Ramos (cell line): ENCODE results near the gene SFMBT2.

ENCODE experiments used
- in situ Hi-C: fragments of 300-500 bp; cut with MboI; formaldehyde crosslinking; loops from one replicate; pipeline ENCODE4 v1.14.3; 2022; ENCODE audit warnings: low sequenced_read_pairs; ENCODE audit not compliant: unreplicated experiment

Gene SFMBT2

DNA sequence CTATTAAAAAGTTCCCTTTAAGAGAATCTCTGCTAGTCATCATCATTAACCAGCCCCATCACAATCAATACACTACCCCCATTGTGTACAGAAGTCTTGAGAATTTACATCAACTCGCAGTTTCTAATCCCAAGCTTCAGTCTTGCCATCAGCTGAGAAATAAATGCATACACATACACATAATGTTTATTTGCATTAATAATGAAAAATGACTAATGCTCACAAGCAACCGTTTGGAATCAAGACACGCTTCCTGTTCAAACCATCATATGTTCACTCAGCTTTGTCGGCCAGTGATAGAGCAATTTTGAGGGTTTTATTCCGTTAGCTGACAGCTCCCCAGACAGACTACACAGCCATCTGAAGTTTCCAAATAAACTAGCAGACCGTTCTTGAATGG, 287.1 kb downstream of the SFMBT2 start:
- in situ Hi-C loops: no loop called here

- in situ Hi-C loops: no loop called here
Measured at GRCh38 chr10:7122561-7122960, 288.3 kb downstream of the SFMBT2 start.

GRCh38 chr10:7121154-7121797, 289.6 kb downstream of the SFMBT2 start:
- in situ Hi-C loops: no loop called here

GRCh38 chr10:7119325-7120015, 291.4 kb downstream of the SFMBT2 start:
- in situ Hi-C loops: no loop called here

DNA sequence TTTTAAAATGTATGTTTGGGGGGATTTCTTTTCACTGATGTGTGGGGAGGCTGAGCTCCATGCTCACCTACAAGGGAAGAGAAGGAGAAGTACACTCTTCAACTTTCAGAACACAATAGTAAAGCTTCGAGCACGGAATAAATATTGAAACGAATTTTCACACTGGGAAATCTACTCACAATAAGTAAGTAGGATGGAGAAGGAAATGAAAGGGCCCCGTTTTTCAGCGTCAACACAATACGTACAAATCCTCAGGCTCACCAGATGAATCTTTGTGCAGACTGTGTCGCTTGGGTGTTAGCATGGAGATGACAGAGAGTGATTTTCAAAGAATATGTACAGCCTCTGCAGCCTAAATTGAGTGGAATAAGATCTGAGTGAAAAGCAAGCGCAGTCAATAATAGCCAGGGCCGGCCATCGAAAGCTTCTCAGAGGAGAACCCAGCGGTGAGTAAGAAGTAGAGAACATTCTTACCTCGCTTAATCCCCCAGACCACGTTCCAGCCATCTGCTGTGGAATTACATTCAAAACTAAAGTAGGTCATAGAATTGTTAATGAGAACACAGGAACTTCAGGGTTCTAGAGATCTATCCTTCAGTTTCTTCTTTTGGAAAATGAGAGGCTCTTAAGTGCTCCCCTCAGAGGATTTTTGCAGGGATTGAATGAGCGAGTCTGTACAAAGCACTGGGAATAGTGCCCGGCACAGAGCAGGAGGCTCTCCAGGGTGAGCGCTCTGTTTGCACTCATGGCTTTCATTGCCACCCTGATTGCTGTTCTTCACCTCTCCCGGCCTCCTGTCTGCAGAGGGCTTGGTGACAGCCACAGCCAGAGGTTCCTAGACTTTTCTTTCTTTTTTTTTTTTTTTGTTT, 292.8 kb downstream of the SFMBT2 start:
- in situ Hi-C loops: no loop called here

- in situ Hi-C loops: no loop called here
Measured at GRCh38 chr10:7117177-7117799, 293.5 kb downstream of the SFMBT2 start.

GRCh38 chr10:7111561-7111960, 299.3 kb downstream of the SFMBT2 start:
- in situ Hi-C loops: no loop called here

DNA sequence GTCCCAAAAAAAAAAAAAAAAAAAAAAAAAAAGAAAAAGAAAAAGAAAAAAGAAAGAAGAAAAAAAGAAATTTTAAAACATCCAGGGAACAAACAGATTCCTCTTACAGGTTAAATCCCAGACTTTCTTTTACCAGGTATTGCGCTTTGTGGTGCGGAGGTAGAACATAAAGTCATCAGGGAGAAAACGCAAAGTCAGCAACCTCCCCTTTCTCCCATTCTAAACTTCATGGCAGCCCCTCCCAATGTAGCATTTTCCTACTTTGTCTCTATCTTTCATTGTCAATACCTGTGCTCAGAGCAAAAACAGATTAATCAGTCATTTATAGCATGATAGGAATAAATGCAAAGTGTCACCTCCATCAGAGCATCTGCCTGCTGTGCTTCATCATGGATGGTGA, 299.7 kb downstream of the SFMBT2 start:
- in situ Hi-C loops: no loop called here
